GM18873 (cell line): Measurements from ENCODE around the gene FTH1.

Experiments
- ATAC-seq: cut with Tn5 transposase; IDR thresholded peaks from one replicate; pipeline ENCODE4 v1.9.1; 2021; ENCODE audit warnings: mild to moderate bottlenecking, moderate library complexity, moderate number of reproducible peaks; ENCODE audit not compliant: unreplicated experiment, low FRiP score

The FTH1 gene

DNA sequence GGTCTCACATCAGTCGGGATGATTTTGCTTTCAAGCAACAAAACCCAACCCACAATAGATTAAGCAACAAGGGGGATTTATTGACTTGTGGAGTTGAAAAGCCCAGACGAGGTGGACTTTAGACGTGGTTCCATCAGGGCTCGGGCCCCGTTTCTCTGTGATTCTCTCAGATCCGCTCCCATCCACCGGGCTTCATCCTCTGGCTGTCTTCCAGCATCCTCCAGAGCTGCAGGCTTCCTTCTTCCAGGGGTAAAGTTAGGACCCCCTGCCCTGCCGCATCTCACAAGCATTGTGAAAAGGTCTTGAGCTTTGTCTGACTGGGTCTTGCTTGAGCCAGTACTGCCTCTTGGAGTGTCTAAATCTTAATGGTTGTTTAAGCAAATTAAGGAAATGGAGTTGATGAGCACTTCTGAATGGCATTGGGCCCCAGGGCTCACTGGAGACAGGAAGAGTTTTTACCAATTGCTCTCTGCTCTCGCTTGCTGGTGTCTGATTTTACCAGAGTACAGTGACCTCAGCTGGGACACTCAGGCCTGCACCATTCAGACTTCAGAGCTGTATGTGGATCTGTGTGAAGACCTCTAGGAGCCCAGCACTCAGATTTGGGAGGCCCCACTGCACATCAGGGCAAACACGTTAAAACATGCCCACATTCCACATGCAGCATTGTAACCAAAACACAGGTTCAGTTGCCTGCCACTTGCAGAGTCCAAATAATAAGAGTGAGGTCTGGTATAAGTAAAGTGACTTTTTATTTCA, 13.5 kb upstream of the FTH1 start:
- no peak for ATAC-seq

- no peak for ATAC-seq
Observed at GRCh38 chr11:61978703-61979661, 11.5 kb upstream of the FTH1 start.

- ATAC-seq, result no peak
Observed at GRCh38 chr11:61976813-61977475, 9.5 kb upstream of the FTH1 start.

DNA sequence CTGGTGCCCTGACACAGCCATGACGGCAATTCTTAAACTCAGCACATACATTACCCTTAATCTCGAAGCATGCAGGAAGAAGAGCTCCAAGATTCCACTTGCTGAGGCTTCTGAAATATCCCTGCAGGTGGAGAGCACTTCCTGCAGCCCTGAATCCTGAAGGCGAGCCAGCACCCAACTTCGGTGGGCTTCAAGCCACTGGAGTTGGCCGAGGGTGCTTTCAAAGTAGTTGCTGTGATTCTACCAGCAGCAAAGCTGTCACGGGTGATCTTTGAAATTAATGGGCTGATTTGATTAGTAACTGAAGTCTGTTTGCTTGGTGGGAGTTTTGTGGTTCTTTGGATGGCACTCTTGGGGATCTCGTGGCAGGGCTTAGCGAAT, 9.0 kb upstream of the FTH1 start:
- no peak for ATAC-seq

GRCh38 chr11:61975638-61976419, 8.4 kb upstream of the FTH1 start:
- ATAC-seq, result no peak

DNA sequence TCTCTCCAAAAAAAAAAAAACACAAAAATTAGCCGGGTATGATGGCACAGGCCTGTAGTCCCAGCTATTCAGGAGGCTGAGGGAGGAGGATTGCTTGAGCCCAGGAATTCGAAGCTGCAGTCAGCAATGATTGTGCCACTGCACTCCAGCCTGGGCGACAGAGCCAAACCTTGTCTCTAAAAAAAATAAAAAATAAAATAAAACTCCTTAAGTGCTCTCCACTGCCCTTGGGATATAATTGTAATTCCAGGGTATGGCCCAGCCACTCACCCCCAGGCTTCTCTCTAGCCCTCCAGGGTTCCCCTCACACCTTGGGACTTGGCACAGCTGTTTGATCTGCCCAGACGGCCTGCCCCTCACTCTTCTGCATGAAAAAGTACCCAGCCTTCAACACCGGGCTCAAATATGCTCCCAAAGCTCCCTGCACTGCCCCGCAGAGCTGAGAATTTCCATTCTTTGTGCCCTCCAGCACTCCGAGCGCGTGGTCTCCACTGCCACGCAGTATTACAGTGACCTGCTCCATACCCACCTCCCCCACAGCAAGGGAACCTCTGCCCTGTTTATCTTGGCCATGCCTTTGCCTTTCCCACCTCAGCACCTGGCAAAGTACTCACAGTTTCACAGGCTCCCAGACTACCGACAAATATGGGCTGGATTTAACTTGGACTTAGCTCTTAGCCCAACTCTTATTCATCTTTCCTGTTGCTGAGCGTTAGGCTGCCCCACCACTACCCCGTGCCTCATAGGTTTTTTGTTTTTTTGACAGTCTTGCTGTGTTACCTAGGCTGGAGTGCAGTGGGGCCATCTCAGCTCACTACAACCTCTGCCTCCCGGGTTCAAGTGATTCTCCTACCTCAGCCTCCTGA, 7.6 kb upstream of the FTH1 start:
- no peak for ATAC-seq

DNA sequence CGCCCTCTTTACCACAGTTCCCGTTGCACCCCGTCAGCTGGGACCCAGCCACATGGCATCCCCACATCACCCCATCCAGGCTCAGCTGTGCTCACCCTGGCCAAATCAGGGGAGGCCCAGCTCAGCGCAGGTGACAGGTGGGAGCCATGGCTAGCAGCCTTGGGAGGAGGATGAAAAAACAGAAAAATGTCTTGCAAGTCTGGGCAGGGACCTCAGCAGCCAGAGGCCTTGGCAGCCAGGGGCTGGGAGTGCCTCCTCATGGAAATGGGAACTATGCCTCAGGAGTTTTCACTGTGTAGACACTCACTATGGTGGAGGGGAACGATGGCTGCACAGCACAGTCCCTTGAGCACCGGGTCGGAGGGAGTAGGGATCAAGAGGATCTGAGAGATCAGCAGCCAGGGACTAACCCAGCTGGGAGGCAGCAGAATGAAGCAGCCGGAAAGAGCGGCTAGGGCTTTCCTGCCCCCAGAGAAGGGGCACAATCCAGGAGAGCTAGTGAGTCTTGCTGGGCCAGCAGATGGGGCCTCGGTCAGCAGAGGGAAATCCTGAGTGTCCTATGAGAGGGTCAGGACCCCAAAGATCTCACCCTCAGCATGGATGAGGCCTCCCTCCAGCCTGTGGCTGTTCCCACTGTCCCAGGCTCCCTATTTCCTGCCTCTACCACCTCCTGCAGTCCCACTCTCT, 6.2 kb upstream of the FTH1 start:
- no peak for ATAC-seq

DNA sequence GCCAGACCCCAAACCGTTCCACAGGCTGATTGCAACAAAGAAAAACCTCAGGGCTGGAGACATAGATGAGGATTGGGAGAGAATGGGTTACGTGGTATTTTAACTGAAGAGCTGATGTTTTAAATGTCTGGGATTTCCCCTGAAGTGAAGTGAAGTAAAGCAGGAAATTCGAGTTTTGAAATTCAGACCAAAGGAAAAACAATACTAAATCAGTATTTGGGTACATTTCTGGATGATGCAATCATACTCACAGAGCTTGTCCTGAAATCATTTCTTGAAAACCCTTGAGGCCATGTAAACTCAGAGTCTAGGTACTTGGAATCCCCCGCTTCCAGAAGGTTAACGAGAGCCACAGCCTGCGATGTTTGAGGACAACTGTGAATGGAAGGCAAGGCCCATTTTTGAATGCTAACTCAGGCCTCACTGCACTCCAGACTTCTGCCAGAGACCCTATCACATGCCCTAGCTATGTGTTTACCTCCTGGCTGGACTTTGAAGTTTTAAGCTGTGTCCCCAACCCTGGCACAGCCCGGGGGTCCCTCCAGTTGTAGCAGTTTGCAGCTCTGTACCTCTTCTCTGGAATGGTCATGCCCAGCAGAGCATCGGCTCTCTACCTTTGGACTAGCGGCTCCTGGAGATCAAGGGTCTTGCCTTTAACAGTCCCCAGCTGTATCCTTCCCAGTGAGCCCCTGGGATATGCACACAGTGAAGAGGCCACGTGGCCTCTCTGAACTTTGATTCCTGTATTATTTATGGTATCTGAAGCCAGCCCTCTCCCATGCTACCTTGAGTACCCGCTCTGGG, 5.4 kb upstream of the FTH1 start:
- ATAC-seq, result no peak

DNA sequence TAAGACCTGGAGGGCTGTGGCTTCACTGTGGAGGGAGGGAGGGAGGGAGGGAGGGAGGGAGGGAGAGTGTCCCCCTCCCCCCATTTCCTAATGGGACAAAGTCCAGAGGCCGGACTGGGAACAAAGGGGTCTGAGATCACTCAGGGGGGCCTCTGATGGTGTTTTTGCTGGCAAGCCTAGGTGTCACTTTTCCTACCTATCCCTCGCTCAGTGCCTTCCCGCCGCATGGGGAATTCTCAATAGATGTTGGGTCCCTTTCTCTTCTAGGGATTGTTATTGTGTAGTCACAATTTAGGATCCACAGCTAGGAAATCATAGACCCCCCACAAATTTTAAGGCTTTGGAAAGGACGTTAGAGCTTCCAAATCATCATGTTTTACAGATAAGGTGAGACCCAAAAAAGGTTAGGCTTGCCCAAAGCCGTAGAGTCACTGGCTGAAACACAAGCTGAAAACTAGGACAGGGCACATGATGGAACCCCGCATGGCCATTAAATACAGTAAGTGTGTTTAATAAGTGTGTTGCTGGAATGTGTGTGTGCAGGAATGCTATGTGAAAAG, 4.8 kb upstream of the FTH1 start:
- ATAC-seq, result no peak

GRCh38 chr11:61971248-61972111, 4.0 kb upstream of the FTH1 start:
- ATAC-seq, result no peak

DNA sequence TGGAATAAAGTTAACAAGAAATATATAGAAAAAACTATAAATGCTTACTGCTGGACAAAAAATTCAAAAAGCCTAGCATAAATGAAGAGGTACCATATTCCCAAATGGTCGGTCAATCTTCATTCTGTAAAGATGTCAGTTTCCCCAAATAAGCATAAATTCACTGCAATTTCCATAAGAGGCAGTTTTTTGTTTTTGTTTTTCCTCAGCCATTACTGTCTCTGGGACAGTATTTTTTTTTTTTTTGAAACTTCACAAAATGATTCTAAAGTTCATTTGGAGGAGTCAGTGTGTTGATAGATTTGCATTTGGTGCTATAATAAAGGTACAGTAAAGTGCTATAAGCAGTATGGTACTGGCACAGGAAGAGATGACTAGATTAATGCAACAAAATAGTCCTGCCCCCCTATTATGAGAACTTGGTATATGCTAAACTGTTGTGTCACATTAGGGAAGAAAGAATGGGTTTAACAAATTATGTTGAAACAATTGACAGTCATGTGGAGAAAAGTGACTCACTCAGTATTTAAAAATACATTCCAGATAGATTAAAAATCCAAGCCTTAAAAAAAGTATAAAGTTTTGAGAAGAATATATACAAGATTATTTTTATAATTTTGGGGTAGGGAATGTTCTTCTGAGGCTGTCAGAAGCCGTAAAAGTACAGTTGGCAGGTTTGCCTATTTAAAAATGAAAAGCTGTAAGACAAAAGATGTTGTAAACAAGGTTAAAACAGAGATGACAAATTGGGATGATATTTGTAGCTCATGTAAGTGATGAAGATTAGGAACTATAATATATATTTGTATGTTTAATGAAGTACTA, 2.6 kb upstream of the FTH1 start:
- ATAC-seq, result no peak

GRCh38 chr11:61969391-61969758, 1.9 kb upstream of the FTH1 start:
- ATAC-seq, result no peak

DNA sequence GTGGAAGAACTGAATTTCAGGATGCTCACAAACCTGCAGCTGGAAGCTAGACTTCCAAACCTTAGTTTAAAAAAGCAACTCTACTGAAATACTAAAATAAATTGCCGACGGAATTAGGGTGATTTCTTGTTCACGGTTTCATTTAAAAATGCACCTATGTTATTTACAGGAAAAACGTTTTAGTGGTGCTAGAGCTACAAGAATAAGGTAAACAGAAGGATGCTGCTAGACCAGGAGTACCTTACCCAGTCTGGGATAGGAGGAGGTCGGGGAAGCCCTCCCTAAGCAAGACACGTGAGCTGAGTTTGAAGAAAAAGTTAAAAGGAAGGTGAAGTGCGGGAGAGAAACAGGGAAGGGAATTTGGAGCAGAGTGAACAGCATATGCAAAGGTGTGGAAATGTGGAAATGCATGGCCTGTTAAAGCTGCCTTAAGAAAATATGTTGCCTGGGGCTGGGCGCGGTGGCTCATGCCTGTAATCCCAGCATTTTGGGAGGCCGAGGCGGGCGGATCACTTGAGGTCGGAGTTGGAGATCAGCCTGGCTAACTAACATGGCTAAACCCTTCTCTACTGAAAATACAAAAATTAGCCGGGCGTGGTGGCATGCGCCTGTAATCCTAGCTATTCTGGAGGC, 1.4 kb upstream of the FTH1 start:
- ATAC-seq, result no peak

DNA sequence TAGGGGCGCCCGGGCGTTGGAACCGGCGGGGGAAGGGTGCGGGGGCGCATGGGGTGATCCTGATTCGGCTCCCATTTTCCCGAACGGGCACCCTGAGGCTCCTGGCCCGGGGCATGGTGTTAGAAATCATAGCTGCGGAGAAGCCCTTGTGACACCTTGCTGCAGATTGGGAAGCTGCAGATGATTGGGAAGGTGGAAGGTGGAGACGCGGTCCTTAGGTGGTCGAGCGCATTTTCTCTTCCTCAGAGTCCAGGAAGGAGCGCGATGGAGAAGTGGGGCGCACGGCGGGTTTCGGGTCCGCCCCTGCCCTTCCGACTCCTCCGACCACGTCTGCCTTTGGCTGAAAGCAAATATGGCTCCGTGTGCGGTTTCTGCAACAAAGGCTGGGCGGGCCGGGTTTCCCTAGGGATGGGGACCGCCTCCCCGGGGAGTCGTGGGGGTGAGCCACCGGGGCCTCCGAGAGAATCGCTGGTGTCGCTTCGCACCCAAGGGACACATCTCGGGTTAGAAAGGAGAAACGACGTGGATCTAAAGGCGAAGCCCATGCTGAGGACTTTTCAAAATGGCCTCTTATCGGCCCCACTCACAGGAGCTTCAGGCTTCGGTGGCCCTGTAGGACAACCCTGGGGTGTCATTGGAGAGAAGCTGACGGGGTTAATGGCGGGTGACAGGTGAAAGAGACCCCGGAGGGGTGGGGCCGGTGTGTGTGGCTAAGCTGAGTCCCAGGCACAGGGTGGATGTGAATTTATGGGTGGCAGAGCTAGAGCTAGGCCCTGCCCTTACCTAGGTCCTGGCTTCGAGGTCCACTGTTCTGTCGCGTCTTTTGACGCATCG, 707 bp upstream of the FTH1 start:
- peak; percentile 22 for ATAC-seq

DNA sequence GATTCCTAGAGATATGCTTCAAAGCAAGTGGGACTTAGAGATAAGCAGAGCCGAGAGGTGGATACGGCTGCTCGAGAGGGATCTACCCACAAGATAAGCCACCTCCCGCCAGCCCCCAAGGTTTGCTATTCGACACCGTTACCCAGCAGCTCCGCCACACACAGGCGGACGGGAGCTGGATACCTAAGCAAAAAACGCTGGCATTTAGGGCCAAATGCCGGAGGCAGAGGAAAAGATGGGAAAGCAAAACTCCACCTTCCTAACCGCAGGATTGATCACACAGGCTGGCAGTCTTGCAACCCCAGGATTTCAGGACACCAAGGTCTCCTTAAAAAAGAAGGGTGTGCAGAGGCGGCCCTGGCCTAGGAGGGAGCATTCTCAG, 709 bp downstream of the FTH1 start:
- peak; percentile 1 for ATAC-seq
